Thoracic aorta (tissue), 2 donors: ENCODE data around the gene GATA3. TPM values are rescaled to one million over a fixed set of nuclear protein-coding genes. Genes with fewer than 3 reads are reported as not detected.
"Not testable (repeated sequence)": the region's sequence is repeated elsewhere in the genome, so short reads cannot be mapped to it uniquely, and the experiment has no call there.

Source experiments
- ATAC-seq: fragments of 150-250 bp; one replicate; pipeline ENCODE4 v1.8.0; 2017; ENCODE audit warnings: low read depth; ENCODE audit not compliant: insufficient number of reproducible peaks, low FRiP score
- DNase-seq: peaks from one replicate; pipeline ENCODE4 v3.0.0-alpha.2; 2020; ENCODE audit warnings: low spot score
- H3K27ac ChIP-seq, 2 donors: fragments of 200-600 bp; sonication (generic); 1 replicate in 1 of 2; 2 replicates in 1 of 2; pipeline ENCODE4 v1.5.1; 2016; ENCODE audit warnings: mild to moderate bottlenecking in 2 of 2, moderate library complexity in 2 of 2
- H3K27me3 ChIP-seq: fragments of 200-600 bp; sonication (generic); replicated peaks from 2 replicates; pipeline ENCODE4 v1.6.0; 2016; ENCODE audit warnings: mild to moderate bottlenecking; ENCODE audit not compliant: insufficient read depth
- H3K36me3 ChIP-seq: fragments of 200-600 bp; sonication (generic); one replicate; pipeline ENCODE4 v1.5.1; 2016
- H3K4me1 ChIP-seq, 2 donors: fragments of 200-600 bp; sonication (generic); 1 replicate in 1 of 2; 2 replicates in 1 of 2; pipeline versions ENCODE4 v1.5.1 to v1.6.0; 2016; ENCODE audit warnings: low read depth in 2 of 2, mild to moderate bottlenecking in 1 of 2; ENCODE audit not compliant: control insufficient read depth in 1 of 2
- H3K4me3 ChIP-seq: fragments of 200-600 bp; sonication (generic); 2 replicates; pipeline ENCODE4 v1.5.1; 2016; ENCODE audit warnings: mild to moderate bottlenecking
- H3K9me3 ChIP-seq: fragments of 200-600 bp; sonication (generic); 2 replicates; pipeline ENCODE4 v1.5.1; 2016
- total RNA-seq, 2 donors: library from RNA; depleted of rRNA; stranded (reverse); fragments of >200 nt; gene quantifications; one replicate each; pipeline versions ENCODE4 v1.1.0 to v1.2.3, GENCODE V29; 2016
- TF ChIP-seq, protein P1 (sequence below): fragments of 200-600 bp; sonication (generic); IDR thresholded peaks from one replicate; pipeline ENCODE4 v1.5.1; 2019; ENCODE audit warnings: antibody characterized with exemption

GATA3 gene
- total RNA-seq, 2 donors from 2014 or later: not detected

DNA sequence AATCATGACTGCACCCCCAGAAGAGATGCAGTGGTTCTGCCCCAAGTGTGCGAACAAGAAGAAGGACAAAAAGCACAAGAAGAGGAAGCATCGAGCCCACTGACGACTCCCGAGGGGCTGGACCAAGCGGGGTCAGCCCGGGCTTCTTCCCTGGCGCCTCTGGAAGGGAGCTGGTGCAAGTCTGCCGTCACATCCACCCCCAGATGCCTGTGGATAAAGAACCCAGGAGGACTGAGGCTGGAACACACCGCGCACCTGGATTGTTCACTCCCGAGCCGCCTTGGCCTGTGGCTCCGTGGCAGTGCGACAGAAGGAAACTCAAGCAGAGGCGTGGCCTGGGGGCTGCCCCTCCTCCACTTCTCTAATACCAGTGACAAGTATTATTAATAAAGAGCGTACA, 39.8 kb upstream of the GATA3 start:
- Histone ChIP-seq H3K9me3 (no peaks in the 10 kb centered on the region), H3K27me3 (no peaks in the 10 kb centered on the region), H3K4me1 (no peaks in the 10 kb centered on the region), H3K4me3 (no peak overlapping the region), H3K36me3 (peaks cover 9% of the 10 kb centered on the region), H3K27ac (no peak overlapping the region)
- TF ChIP-seq, protein P1, sequence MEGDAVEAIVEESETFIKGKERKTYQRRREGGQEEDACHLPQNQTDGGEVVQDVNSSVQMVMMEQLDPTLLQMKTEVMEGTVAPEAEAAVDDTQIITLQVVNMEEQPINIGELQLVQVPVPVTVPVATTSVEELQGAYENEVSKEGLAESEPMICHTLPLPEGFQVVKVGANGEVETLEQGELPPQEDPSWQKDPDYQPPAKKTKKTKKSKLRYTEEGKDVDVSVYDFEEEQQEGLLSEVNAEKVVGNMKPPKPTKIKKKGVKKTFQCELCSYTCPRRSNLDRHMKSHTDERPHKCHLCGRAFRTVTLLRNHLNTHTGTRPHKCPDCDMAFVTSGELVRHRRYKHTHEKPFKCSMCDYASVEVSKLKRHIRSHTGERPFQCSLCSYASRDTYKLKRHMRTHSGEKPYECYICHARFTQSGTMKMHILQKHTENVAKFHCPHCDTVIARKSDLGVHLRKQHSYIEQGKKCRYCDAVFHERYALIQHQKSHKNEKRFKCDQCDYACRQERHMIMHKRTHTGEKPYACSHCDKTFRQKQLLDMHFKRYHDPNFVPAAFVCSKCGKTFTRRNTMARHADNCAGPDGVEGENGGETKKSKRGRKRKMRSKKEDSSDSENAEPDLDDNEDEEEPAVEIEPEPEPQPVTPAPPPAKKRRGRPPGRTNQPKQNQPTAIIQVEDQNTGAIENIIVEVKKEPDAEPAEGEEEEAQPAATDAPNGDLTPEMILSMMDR: no peak
- DNase-seq (no peak), ATAC-seq (no peak)

DNA sequence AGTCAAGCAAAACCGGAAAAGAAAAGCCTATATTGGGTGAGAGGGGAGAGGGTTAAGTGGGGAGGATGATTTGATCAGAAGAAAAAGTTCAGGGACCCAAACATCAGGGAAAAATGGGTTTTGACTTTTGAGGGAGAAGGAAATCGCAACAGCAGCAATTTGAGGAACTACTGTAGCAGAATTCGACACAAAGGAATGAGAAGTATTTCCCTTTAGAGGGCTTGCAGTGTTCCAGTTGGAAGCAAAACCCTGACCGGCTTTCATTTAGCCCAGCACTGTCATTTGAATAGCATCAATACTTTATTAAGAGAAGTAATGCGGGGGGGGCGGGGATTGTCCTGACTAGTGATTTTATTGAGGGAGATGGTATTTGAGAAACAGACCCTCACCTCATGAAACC, 37.2 kb upstream of the GATA3 start:
- no peak for ATAC-seq
- Histone ChIP-seq H3K27me3 (no peaks in the 10 kb centered on the region), H3K4me3 (no peak overlapping the region), H3K36me3 (peaks cover 9% of the 10 kb centered on the region), H3K4me1 (no peaks in the 10 kb centered on the region), H3K27ac (no peak overlapping the region), H3K9me3 (no peaks in the 10 kb centered on the region)
- no peak for DNase-seq
- TF ChIP-seq, protein P1: no peak

DNA sequence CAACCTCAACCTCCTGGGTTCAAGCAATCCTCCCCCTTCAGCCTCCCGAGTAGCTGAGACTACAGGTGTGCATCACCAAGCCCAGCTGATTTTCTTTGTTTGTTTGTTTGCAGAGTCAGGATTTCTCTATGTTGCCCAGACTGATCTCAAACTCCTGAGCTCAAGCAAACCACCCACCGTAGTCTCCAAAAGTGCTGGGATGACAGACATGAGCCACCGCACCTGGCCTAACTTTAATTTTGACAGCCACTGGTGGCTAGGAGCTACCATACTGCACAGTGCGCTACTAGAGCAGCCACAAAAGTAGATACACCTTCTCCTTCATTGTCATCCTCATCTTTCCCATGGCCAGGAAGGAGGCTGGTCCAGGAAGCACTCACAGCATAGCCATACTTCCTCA, 31.2 kb upstream of the GATA3 start:
- Histone ChIP-seq H3K4me1 (no peaks in the 10 kb centered on the region), H3K27ac (no peak overlapping the region), H3K27me3 (no peaks in the 10 kb centered on the region), H3K36me3 (no peaks in the 10 kb centered on the region), H3K9me3 (no peaks in the 10 kb centered on the region), H3K4me3 (no peak overlapping the region)
- DNase-seq (no peak), ATAC-seq (no peak)
- TF ChIP-seq, protein P1: no peak

DNA sequence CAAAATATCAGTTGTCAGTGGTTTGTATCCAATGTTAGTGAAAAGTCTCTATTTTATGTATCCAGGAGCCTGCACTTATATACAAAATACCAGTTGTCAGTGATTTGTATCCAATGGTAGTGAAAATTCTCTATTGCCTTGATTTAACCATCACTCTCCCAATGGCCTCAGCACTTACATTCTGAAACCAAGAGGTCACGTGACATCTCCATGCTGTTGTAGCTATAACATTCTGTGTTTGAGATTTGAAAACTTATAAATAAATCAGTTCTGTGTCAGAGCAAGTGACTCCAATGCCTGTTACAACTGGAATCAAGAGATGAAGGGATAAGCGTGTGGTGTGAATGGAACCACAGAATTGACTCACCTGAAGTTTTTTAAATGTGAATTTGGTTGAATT, 30.6 kb upstream of the GATA3 start:
- H3K36me3 ChIP-seq: no peaks in the 10 kb centered on the region
- H3K27ac ChIP-seq: no peak overlapping the region
- ATAC-seq (no peak), DNase-seq (no peak)
- no peaks in the 10 kb centered on the region for H3K9me3 ChIP-seq
- TF ChIP-seq, protein P1: no peak
- H3K4me1 ChIP-seq: no peaks in the 10 kb centered on the region
- H3K27me3 ChIP-seq: no peaks in the 10 kb centered on the region
- H3K4me3 ChIP-seq: no peak overlapping the region

DNA sequence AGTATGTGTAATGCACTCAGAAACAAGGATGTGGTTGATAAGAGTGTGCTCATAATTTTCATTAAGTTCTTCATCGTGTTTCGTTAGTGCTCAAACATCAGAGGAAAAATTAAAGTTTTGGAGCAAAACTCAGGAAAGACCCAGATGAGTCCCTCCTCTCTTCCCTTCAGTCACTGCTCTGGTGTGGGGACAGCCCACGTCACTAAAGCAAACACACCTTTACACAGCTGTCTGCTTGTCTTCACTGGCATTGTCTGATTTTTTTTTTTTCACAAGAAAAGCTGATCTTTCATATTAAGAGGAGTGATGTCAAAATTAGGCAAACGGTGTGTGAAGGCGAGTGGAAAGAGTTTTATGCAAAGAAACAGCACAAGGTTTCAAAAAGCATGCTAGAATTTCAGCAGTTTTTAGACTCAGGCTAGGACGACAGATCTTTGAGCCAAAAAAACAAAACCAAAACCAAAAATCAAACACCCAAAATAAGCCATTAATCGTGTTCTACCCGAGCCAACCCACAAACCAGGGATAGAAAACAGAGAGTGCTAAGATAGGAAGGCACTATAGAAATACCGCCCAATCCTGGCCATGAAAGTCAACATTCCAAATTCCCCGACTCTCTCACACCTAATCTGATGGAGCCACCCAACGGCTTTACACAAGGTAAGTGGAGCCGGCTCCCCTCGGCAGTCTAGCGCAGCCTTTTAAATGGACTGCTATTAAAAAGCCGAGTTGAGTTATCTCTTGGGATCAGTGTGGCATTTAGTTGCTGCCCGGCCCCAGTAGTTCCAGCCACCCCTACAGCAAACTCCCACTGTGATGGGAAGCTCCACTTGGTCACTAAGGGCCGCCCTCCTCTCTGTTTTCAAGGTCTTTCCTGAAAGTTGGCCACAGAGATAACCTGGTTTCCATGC, 27.9 kb upstream of the GATA3 start:
- ATAC-seq (no peak), DNase-seq (no peak)
- Histone ChIP-seq H3K9me3 (no peaks in the 10 kb centered on the region), H3K4me3 (no peak overlapping the region), H3K27ac (no peak overlapping the region), H3K36me3 (no peaks in the 10 kb centered on the region), H3K4me1 (no peaks in the 10 kb centered on the region), H3K27me3 (no peaks in the 10 kb centered on the region)
- TF ChIP-seq, protein P1: no peak

DNA sequence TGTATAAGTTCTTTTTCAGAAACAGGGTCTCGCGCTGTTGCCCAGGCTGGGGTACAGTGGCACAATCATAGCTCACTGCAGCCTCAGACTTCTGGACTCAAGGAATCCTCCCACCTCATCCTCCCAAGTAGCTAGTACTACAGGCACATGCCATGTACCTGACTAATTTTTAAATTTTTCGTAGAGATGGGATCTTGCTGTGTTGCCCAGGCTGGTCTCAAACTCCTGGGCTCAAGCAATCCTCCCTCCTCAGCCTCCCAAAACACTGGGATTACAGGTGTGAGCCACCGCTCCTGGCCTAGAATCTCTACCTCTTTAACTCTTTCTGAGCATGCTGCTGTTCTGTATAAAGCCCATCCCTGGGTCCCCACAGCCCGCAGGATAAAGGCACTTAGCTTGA, 23.3 kb upstream of the GATA3 start:
- not testable (repeated sequence) for H3K27ac ChIP-seq, DNase-seq, H3K4me3 ChIP-seq, ATAC-seq, H3K9me3 ChIP-seq, H3K36me3 ChIP-seq
- Histone ChIP-seq H3K4me1 (peaks cover 7 to 24% of the 10 kb centered on the region in 2 donors), H3K27me3 (peaks cover 19% of the 10 kb centered on the region)
